Measurements from ENCODE around the gene RPTN.

RPTN gene

GRCh38 chr1:152137215-152137614 lies 21.8 kb downstream of the RPTN start:
- no peak for TF ChIP-seq CTCF (conservative IDR thresholded peaks at IDR 0.05; ENCODE audit: control insufficient read depth, insufficient read depth, low read depth, low read length)
- DNase-seq (ENCODE audit: low read depth) = no peak
- no peak overlapping the region for H3K4me3 ChIP-seq (ENCODE audit: control insufficient read depth, low read depth, low read length)

GRCh38 chr1:152130186-152130585 lies 28.8 kb downstream of the RPTN start:
- DNase-seq (ENCODE audit: low read depth) = no peak
- H3K4me3 ChIP-seq (ENCODE audit: control insufficient read depth, low read depth, low read length) = no peak overlapping the region
- TF ChIP-seq CTCF (conservative IDR thresholded peaks at IDR 0.05; ENCODE audit: control insufficient read depth, insufficient read depth, low read depth, low read length) = no peak

- no peak for TF ChIP-seq CTCF (conservative IDR thresholded peaks at IDR 0.05; ENCODE audit: control insufficient read depth, insufficient read depth, low read depth, low read length)
Observed at GRCh38 chr1:152127673-152128072, 31.4 kb downstream of the RPTN start.

GRCh38 chr1:152125834-152126443 lies 33.1 kb downstream of the RPTN start:
- TF ChIP-seq CTCF (conservative IDR thresholded peaks at IDR 0.05; ENCODE audit: control insufficient read depth, insufficient read depth, low read depth, low read length) = no peak
- H3K4me3 ChIP-seq (ENCODE audit: control insufficient read depth, low read depth, low read length) = no peak overlapping the region
- no peak for DNase-seq (ENCODE audit: low read depth)

More at GRCh38 chr1:152127673-152128072, 31.4 kb downstream of the RPTN start:
- no peak for DNase-seq (ENCODE audit: low read depth)
- H3K4me3 ChIP-seq (ENCODE audit: control insufficient read depth, low read depth, low read length) = no peak overlapping the region

- no peak for DNase-seq (ENCODE audit: low read depth)
- TF ChIP-seq CTCF (conservative IDR thresholded peaks at IDR 0.05; ENCODE audit: control insufficient read depth, insufficient read depth, low read depth, low read length) = no peak
- H3K4me3 ChIP-seq (ENCODE audit: control insufficient read depth, low read depth, low read length) = no peak overlapping the region
Observed at GRCh38 chr1:152118915-152119314, 40.1 kb downstream of the RPTN start.

- no peak for DNase-seq (ENCODE audit: low read depth)
Observed at GRCh38 chr1:152115344-152115743, 43.7 kb downstream of the RPTN start, which contains the start of gene TCHH. Gene TCHH, minus strand, starts transcription at chr1:152115444. Its CDS starts 1,364 bp downstream, at chr1:152114080.

More at GRCh38 chr1:152115344-152115743, 43.7 kb downstream of the RPTN start, which contains the start of gene TCHH:
- H3K4me3 ChIP-seq (ENCODE audit: control insufficient read depth, low read depth, low read length) = no peak within 1 kb of the TSS
- no peak for TF ChIP-seq CTCF (conservative IDR thresholded peaks at IDR 0.05; ENCODE audit: control insufficient read depth, insufficient read depth, low read depth, low read length)
